H7 (cell line): ENCODE results near the gene PIGU. TPM values are rescaled to one million over a fixed set of nuclear protein-coding genes. Genes with fewer than 3 reads are reported as not detected.
A peak's percentile ranks its signal among the peaks of the same experiment; 100 is the strongest.
"Not testable (repeated sequence)": the region's sequence is repeated elsewhere in the genome, so short reads cannot be mapped to it uniquely, and the experiment has no call there.

ENCODE experiments used
- DNase-seq: peaks from one replicate; pipeline ENCODE4 v3.0.0; 2012
- H3K27me3 ChIP-seq: 2 replicates; pipeline ENCODE4 v1.6.0; 2011; ENCODE audit warnings: mild to moderate bottlenecking, low read length; ENCODE audit not compliant: control insufficient read depth, insufficient read depth
- H3K36me3 ChIP-seq: replicated peaks from 2 replicates; pipeline ENCODE4 v1.5.1; 2011; ENCODE audit warnings: low read length; ENCODE audit not compliant: control insufficient read depth, insufficient read depth
- H3K4me3 ChIP-seq: 2 replicates; pipeline ENCODE4 v1.5.1; 2011; ENCODE audit warnings: low read depth, mild to moderate bottlenecking, control low read depth, low read length, moderate library complexity; ENCODE audit not compliant: insufficient read depth
- total RNA-seq: library from RNA; depleted of rRNA; stranded (reverse); fragments of >200 nt; shearing (Covaris generic); gene quantifications from 2 replicates; pipeline ENCODE4 v1.2.3, GENCODE V29; 2014

PIGU gene
- total RNA-seq, 1 experiment from 2014 or later = 28.6 TPM

DNA sequence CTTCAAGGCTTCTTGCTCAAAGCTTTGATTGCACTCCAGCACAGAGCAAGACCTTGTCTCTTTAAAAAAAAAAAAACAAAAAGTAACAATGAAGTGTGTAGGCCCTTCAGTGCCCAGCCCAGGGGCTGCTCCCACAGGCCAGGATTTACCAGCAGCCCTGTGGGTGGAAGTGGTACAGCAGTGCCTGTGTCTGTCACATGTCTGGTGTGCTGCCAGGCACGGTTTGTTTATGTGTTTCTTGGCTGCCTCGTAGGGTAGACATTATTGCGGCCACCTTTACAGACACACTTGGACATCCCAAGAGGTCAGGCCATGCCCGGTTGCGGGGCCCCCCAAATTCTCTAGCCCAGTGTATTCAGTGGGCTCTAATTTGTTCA, 148.0 kb downstream of the PIGU start:
- no peak overlapping the region for H3K4me3 ChIP-seq
- no peak for DNase-seq
- no peaks in the 10 kb centered on the region for H3K27me3 ChIP-seq
- peaks cover 27% of the 10 kb centered on the region for H3K36me3 ChIP-seq

DNA sequence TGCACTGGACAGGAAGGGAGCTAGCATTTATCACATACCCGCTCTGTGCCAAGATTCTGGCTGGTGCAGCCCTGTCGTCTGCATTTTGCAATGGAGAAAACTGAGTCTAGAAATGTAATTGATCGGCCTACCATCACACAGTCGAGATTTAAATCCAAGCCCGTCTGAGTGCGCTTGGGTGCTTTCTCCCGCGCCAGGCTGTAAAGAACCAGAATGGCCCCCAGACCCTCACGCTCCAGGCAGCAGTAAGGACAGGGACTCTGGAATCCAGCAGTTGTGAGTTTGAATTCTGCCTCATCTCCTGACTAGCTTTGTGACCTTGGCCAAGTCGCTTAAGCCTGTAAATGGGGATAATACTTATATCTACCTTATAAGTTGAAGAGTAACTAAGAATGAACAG, 149.9 kb downstream of the PIGU start:
- Histone ChIP-seq H3K4me3 (no peak overlapping the region), H3K36me3 (peaks cover 25% of the 10 kb centered on the region), H3K27me3 (no peaks in the 10 kb centered on the region)

DNA sequence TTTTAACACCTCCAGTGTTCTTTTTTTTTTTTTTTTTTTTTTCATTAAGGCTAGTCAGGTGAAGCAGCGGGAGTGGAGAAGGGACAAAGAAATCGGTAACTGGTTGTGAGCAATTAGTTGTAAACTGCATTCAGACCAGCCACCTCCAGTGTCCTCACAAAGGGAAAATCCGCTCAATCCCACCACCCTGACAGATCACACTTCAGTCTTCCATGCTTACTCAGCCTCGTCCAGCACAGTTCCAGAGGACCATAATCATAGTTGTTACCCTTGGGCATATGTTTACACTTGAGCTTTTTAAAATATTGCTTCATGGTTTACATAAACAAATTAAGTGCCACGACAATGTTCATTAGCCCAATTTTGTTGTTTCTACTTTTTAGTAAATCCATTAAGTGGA, 150.4 kb downstream of the PIGU start:
- no peak for DNase-seq
- peaks cover 25% of the 10 kb centered on the region for H3K36me3 ChIP-seq
- H3K4me3 ChIP-seq = no peak overlapping the region

More for the DNA sequence above, 149.9 kb downstream of the PIGU start:
- no peak for DNase-seq

DNA sequence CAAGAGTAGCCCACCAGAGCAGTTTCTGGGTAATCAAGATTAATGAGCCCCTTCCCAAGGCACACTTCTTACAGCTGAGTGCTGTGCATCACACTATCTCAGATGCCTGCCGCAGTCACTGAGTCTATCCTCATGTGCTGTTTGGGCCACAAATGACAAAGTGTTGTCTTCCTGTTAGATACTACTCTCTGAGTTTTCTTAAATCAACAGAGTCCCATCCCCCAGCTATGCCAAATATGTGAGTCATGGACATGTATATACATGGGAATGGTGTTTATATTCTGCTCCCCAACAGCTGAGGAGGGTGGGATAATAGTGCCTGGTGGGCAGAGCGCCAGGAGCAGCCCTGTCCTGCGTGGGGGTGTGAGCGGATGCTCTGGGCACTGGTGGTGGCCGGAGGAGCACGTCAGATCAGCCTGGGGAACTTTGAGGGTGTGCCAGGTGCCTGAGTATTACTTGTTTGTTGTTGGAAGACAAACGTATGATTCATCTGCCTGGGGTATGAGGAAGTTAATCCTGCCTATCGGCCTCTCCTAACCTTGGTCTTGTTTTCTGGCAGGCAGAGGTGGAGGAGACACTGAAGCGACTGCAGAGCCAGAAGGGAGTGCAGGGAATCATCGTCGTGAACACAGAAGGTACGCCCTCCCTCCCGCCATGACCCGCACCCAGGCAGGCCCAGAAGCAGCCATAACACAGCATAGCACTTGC, 151.0 kb downstream of the PIGU start:
- no peaks in the 10 kb centered on the region for H3K27me3 ChIP-seq
- peak; percentile 20 for DNase-seq
- H3K4me3 ChIP-seq = no peak overlapping the region
- peaks cover 25% of the 10 kb centered on the region for H3K36me3 ChIP-seq

More for the DNA sequence above, 150.4 kb downstream of the PIGU start:
- H3K27me3 ChIP-seq = no peaks in the 10 kb centered on the region

DNA sequence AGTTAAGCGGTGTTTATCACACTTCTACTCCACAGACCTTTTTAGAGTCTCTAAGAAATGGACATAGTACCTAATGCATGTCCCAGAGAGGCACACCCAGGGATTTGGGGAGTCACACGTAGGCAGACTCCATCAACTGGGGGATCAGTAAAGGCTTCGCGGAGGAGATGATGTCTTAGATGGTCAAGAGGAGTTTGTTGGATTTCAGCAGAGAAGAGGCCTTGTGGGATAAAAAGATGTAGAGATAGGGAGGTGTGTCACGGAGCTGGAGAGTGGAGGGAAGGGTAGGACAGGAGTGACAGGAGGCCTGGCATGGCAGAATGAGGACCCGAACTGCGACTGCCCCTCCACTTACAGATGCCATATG, 151.6 kb downstream of the PIGU start:
- Histone ChIP-seq H3K36me3 (peaks cover 25% of the 10 kb centered on the region), H3K27me3 (no peaks in the 10 kb centered on the region), H3K4me3 (no peak overlapping the region)
- DNase-seq = no peak

DNA sequence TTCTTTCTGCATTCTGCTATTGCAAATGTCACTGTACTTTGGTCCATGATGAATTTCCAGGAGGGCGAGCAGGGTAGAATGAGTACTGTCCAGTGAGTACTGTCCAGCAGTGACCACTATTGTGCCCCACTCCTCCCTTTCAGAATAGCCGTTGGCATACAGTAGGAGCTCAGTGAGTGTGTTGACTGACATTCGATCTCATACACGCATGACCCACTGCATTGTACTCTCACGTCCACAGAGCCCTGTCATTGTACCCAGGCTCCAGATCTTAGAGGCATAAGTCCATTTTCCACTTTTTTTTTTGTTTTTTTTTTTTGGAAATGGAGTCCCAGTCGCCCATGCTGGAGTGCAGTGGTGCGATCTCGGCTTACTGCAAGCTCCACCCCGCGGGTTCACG, 152.5 kb downstream of the PIGU start:
- Histone ChIP-seq H3K36me3 (peaks cover 22% of the 10 kb centered on the region), H3K27me3 (no peaks in the 10 kb centered on the region), H3K4me3 (no peak overlapping the region)
- DNase-seq = no peak

DNA sequence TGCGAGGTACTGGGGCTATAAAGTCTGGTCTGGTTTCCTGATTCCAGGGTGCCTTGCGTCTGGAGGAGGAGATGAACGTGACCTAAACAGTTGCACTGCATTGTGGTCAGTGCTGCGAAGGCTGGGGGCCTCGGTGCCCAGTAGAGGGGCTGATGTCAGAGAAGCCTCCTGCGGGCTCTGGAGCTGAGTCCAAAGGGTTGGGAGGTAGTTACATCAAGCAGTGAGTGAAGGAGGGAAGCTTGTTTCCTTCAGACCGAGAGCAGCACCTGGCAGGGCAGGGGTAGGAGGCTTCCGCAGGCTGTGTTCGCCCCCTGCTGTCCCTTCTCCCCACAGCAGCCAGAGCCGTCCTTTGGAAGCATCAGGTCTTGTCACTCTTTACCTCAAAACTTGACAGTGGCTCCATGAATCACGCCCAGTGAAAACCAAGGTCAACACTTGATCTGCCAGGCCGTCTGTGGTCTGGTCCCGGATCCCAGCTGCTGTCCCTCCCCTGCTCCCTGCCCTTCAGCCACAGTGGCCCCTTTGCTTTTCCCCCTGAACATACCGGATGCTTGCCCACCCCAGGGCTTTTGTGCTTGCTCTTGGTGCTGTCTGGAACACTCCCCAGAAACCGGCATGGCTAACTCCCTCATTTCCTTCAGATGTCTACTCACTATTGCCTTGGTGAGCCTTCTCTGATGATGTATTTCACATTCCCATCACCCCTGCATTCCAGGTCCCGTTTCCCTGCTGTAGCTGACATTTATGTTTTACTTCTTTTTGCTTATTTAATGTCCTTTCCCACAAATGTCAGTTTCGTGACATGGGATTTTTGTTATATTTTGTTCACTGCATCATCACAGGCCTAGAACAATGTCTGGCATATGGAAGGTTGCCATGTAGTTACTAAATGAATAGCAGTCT, 153.7 kb downstream of the PIGU start:
- H3K36me3 ChIP-seq = peaks cover 17% of the 10 kb centered on the region
- peak; percentile 87 for DNase-seq
- no peak overlapping the region for H3K4me3 ChIP-seq
- no peaks in the 10 kb centered on the region for H3K27me3 ChIP-seq

DNA sequence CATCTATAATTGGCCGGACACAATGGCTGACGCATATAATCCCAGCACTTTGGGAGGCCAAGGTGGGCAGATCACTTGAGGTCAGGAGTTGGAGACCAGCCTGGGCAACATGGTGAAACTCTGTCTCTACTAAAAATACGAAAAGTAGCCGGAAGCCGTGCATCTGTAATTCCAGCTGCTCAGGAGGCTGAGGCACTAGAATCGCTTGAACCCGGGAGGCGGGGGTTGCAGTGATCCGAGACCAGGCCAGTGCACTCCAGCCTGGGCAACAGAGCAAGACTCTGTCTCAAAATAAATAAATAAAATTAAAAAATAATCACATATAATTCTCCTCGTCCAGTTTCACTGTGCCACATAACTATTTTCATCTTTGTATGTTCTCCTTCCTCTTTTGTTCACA, 157.1 kb downstream of the PIGU start:
- not testable (repeated sequence) for H3K36me3 ChIP-seq, H3K4me3 ChIP-seq, H3K27me3 ChIP-seq, DNase-seq

DNA sequence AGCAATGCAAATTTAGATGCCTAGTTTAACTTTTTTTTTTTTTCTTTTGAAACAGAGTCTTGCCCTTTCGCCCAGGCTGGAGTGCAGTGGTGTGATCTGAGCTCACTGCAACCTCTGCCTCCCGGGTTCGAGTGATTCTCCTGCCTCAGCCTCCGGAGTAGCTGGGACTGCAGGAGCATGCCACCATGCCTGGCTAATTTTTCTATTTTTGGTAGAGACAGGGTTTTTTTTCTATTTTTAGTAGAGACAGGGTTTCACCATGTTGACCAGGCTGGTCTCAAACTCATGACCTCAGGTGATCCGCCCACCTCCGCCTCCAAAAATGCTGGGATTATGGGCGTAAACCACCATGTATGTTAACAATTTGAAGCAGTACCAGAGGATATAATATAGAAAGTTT, 158.0 kb downstream of the PIGU start:
- H3K27me3 ChIP-seq, H3K36me3 ChIP-seq, H3K4me3 ChIP-seq, DNase-seq: not testable (repeated sequence)

DNA sequence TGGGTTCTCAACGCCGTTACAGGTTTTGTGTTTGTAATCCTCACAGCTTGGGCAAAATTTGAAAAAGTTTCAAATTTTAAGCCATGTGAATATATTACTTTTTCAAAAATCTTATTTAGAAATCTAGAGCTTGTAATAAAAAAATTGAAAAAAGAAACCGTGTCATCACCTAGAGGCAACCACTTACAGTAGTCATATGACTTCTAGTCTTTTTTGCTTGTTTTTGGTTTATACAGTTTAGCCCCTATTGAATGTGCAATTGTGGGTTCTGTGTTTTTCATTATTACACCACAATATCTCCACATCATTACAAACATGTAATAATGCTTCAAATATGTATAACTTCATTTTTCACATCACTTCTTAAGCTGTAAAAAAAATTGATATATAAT, 159.8 kb downstream of the PIGU start:
- no peaks in the 10 kb centered on the region for H3K27me3 ChIP-seq
- no peaks in the 10 kb centered on the region for H3K36me3 ChIP-seq
- H3K4me3 ChIP-seq = peak overlapping the region; percentile 82
- no peak for DNase-seq

DNA sequence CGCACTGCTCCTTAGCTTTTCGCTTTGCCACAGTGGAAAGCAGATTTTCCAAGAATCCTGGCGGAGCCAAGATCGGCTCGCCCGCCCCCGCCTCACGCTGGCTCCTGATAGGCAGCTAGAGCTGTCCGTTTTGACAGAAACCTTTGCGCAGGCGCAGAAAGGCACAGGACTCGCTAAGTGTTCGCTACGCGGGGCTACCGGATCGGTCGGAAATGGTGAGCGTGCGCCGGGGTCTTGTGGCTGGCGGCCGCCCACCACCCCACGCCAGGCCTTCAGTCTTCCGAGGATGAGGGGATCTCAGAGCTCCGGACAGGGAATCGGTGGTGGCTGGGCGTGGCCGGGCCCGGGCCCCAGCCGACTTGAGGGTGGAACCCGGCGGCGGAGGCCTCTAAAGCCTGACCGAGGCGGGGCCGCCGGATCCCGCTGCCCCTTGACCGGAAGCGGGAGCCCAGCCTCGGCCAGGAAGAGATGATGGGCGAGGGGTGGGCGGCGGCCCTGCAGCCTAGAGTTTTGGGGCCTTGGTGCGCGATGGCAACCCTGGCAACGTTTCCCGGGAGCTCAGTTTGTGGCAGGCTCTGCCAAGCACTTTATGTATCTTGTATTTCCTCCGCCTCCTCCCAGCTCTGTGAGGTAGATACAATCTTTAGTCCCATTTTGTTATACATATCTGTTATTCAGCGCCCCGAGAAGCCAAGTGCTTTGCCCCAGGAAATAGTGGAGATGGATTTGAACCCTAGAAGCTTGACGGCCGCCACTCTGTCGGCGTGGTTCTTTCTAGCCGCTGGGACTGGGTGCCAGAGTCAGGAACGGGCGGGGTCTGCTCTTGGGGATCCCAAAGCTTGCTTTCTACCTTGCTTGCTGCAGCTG, 160.4 kb downstream of the PIGU start, which contains the start of gene DYNLRB1:
Gene DYNLRB1, plus strand, starts transcription at position 176 of the 867 bp plus-strand sequence. Its CDS starts 37 bp downstream, at position 213.
- Histone ChIP-seq H3K4me3 (peak within 1 kb of the TSS; percentile 82), H3K36me3 (no peaks in the 10 kb centered on the region), H3K27me3 (no peaks in the 10 kb centered on the region)
- DNase-seq = peak; percentile 95

DNA sequence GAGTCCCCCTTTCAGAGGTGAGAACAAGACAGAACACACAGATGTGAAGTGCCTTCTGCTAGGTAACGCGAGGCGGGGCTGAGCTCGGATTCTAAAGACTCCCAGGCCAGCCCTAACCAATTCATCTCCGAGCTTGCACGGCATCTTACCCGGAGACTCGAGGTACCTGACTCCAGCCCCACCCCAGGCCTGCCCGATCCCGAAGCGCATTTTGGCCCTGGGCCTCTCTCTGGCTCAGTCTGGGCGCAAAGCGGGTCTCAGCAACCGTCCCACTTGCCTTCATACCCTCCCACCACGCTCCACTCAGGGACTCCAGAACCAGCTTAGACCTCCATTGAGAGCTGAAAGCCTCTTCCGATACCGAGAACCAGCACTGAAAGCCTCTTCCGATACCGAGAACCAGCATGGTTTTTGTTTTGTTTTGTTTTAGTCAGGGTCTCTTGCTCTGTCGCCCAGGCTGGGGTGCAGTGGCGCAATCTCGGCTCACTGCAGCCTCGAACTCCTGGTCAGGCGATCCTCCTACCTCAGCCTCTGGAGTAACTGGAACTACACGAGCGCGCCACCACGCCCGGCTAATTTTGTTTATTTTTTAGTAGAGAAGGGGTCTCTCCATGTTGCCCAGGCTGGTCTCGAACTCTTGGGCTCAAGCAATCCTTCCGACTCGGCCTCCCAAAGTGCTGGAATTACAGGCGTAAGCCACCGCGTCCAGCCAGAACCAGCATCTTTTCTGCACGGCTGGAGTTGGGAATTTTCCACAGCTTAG, 161.2 kb downstream of the PIGU start:
- peak overlapping the region; percentile 82 for H3K4me3 ChIP-seq
- no peaks in the 10 kb centered on the region for H3K27me3 ChIP-seq
- peak; percentile 88 for DNase-seq
- no peaks in the 10 kb centered on the region; the same call in 1 of the 2 replicates for H3K36me3 ChIP-seq

DNA sequence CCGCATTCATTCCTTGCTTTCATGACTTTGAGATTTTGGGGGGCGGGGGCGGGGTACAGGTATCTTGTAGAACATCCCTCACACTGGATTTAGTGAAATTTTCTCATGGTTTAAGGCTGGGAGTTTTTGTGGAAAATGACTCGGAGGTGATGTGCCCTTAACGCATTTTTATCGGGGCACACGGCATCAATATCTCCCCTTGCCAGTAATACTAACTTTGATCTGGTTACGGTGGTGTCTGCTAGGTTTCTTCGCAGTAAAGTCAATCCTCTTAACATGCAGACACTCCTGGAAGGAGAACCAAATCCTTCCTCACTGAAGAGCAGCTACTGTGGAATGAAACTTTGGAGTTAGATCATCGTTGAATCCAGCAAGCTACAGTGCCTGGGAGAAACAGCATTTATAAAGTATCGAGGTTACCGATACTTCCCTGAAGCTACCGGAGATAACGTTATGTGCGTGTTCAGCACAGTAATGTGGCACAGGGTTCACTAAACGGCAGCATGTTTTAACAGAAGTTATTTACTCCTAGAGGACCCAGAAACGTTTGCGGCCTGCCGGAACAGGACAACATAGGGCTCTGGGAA, 161.9 kb downstream of the PIGU start:
- Histone ChIP-seq H3K36me3 (no peaks in the 10 kb centered on the region; the same call in 1 of the 2 replicates), H3K27me3 (no peaks in the 10 kb centered on the region), H3K4me3 (peak overlapping the region; percentile 82)
- DNase-seq = no peak
